Activated CD4-positive, alpha-beta T cell treated with anti-CD3 and anti-CD28 coated beads, Interleukin-2, amount 50 U/mL, for 48 hours (primary cell): ENCODE data around the gene BLTP2.
"Not testable (repeated sequence)": the region's sequence is repeated elsewhere in the genome, so short reads cannot be mapped to it uniquely, and the experiment has no call there.

Experiments
- DNase-seq, 2 experiments: peaks; one replicate each; pipeline ENCODE4 v3.0.0-alpha.2; 2020

BLTP2 gene

DNA sequence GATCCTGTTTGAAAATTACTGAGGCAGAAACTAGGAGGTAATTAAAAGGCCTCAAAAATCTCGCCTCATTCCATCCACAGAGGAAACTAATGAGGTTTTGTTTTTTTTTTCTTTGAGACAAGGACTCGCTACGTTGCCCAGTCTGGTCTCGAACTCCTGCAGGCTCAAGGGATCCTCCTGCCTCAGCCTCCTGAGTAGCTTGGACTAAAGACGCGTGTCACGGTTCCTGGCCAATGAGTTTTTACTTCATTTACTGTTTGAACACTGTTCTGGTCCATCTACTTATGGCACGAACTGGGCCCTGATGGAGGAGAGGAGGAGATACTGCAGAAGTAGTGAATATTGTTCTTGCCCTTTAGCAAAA is 600 bp upstream of the BLTP2 start:
- DNase-seq = peak; percentile 25 to 42

- DNase-seq = peak; percentile 45 to 52
Measured at GRCh38 chr17:28643983-28644786, 773 bp downstream of the BLTP2 start.

DNA sequence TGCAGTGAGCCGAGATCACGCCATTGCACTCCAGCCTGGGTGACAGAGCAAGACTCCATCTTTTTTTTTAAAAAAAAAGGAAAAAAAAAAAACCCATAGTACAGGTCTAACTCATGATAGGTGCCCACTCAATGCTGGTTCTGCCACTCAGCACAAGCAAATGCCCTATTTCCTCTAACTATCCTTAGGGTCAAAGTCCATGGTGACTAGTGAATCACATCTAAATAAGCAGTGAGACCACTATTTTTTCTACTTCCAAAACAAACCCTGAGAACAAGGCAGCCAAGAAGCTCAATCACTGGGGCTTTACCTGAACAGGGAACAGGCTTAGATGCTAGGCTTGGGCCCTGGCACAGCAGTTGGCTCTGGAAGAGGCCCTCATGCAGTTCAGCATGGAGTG is 3.4 kb downstream of the BLTP2 start:
- no peak for DNase-seq

DNA sequence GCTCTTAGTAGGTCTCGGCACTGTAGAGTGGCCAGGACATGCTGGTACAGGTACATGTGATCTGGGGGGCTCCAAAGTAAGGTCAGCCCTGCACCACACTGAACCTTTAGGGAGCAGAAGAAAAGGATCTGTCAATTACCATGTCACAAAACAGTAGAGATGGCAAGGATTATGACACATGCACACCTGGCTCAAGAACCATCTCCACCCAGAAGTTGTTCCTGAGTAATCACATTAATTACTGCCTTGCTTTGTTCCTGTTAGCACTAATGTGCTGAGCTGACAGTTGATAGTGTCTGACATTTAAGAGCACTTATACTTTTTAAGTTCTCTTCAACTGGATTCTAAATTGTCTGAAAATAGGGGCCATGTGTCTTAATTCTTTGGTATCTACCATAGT is 9.5 kb downstream of the BLTP2 start:
- no peak for DNase-seq

DNA sequence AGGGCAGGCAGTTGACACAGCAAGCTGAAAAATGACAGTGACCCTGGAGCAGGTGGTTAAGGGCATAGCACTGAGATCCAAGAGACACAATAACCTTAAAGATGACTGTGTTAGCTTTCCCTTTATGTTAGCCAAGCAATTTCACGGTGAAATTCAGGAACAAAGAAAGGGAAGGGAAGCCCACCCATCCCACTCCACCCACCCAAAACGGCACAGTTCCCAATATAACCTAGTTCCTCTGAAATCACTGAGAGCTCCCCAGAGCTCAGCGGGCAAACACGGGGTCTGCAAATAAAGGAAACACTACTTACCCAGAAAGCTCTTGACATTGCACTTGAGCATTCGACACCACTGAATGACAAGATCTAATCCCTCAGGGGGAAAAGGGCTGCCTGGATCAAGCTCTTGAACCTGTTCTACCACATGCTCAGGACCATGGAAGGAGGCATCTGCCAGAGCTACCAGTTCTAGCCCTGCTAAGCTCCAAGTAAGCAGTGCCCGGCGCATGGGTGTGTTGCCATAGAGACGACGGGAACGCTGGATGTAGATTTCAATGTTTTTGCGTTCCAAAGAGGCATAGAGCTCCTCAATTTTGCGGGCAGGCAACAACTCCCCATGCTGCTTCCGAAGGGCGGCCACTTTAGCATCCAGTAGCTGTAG is 10.6 kb downstream of the BLTP2 start:
- no peak for DNase-seq

DNA sequence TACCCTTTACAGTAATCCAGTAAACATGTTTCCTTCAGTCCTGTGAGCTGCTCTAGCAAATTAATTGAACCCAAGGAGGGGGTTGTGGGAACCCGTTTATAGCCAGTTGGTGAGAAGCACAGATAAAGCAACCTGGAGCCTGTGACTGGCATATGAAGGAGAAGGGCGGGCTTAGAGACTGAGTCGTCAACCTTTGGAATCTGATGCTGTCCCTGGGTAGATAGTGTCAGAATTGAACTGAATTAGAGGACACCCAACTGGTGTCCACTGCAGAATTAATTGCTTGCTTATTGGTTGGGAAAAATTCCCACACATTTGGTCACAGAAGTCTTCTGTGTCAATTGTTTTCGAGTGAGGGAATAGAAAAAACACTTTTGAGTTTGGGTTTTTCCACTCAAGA is 18.1 kb downstream of the BLTP2 start:
- DNase-seq = no peak

GRCh38 chr17:28624148-28624547 is 20.8 kb downstream of the BLTP2 start:
- no peak for DNase-seq

GRCh38 chr17:28623696-28624095 is 21.3 kb downstream of the BLTP2 start:
- DNase-seq = no peak

- DNase-seq = no peak
Measured at GRCh38 chr17:28622186-28622585, 22.8 kb downstream of the BLTP2 start.

GRCh38 chr17:28620010-28620409 is 24.9 kb downstream of the BLTP2 start:
- DNase-seq = no peak

DNA sequence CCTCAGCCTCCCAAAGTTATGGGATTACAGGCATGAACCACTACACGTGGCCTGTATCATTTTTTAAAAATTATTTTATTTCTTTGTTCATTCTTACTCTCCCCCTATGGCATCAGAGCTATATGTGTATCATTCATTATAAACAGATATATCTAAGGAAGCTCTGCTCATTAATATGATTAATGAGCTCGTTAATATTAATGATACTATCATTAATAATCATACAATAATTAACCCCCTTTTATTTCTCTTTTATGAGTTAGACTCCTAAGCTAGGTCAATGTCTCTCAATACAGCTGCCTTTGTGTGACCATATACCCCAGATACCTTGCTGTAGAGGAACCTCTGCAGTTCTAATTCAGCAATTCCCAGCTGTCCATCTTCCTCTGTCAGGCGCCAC is 26.5 kb downstream of the BLTP2 start:
- no peak for DNase-seq

DNA sequence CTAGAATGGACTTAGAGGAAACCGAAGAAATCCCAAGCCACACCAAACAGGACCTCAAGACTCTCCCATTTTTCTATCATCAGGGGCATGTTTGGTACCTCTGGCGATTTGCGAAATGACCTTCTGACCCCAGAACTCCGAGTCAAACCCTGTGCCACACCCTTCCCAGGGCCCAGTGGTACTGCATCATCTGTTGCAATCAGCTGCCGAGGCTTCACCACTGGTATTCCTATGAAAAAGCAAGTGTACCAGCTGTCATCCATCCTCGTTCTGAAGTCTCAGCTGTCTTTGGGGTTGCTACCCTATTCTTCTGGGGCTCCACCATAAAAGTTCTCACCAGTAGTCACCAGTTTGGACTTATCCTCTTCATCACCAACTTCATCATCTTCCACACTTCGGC is 28.7 kb downstream of the BLTP2 start:
- DNase-seq = no peak

- no peak for DNase-seq
Measured at GRCh38 chr17:28615260-28615940, 29.6 kb downstream of the BLTP2 start.

- DNase-seq = no peak
Measured at GRCh38 chr17:28613931-28614381, 31.0 kb downstream of the BLTP2 start, which contains the start of gene RSKR. RSKR (minus strand) TSS chr17:28614185; CDS start chr17:28614161, 24 bp downstream.

GRCh38 chr17:28612936-28613872 is 31.8 kb downstream of the BLTP2 start:
- DNase-seq = peak; percentile 24 to 41

DNA sequence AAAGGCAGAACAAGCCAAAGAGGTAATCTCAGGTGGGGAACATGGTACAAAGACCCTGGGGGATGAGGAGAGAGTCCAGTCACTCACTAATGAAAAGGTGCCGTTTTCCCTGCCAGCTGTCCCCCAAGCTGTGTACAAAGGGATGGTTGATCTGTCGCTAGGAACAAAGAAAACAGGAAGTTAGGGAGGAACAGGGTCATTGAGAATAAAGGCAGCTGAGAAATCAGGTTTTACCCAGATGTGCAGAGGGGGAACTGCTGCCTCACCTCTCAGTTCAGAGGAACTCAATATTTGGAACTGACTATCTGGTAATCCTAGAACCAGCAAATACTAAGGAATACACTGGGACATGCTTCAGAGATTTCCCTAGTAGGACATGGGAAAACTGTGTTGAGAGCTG is 32.4 kb downstream of the BLTP2 start:
- no peak for DNase-seq

GRCh38 chr17:28610376-28610775 is 34.6 kb downstream of the BLTP2 start:
- no peak for DNase-seq

DNA sequence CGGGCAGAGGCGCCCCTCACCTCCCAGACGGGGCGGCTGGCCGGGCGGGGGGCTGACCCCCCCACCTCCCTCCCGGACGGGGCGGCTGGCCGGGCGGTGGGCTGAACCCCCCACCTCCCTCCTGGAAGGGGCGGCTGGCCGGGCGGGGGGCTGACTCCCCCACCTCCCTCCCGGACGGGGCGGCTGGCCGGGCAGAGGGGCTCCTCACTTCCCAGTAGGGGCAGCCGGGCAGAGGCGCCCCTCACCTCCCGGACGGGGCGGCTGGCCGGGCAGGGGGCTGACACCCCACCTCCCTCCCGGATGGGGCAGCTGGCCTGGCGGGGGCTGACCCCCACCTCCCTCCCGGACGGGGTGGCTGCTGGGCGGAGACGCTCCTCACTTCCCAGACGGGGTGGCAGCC is 40.9 kb downstream of the BLTP2 start:
- not testable (repeated sequence) for DNase-seq

- peak; percentile 71 to 81 for DNase-seq
Measured at GRCh38 chr17:28599311-28600184, 45.4 kb downstream of the BLTP2 start.

DNA sequence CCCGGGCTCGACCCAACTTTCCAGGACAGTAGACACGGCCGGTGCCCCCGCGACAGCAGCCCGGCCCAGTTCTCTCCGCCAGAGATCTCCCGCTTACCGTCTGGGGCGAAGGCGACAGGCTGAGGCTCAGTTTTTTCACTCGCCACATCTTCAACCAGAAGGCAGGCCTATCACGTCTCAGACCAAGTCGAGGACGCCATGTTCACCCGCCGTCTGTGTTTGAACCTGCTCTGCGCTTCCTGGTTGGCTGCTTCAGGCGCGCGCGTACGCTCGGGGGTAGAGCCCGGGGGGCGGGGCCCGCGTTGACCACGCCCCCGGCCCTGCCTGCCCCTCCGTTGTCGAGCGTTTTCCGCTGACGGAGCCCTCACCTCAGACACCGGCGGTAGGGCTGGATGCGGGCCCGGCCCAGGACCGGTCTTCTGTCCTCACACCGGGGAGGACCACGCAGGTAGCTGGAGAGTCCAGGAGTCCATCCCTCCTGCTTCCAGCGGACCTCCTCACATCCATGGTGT is 46.1 kb downstream of the BLTP2 start, which contains the start of gene SPAG5:
Gene SPAG5 (minus strand): TSS at position 227 of the 512 bp plus-strand sequence. CDS start 79 bp downstream, at position 148.
- peak; percentile 92 to 94 for DNase-seq

DNA sequence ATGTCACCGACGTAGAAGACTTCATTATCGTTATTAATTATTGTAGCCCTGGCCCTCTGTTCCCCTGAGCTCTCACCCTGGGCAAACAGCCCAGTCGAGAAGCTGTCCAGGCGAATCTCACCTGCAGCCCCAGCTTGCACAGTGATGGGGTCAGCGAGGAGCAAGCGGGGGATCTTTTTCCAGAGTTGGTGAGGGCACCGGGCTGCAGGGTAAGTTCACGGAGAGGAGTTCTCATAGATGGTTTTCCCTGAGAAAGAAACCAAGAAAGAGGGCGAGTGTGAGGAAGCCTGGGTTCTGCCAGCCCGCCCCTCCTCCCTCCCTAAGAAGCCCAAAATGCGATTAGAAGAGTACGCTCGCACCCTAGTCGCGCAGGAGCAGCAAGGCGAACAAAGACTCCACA is 46.6 kb downstream of the BLTP2 start:
- no peak for DNase-seq
